ENCODE data around the gene AGPAT4. TPM values are rescaled to one million over a fixed set of nuclear protein-coding genes. Genes with fewer than 3 reads are reported as not detected.

The AGPAT4 gene
- polyA plus RNA-seq, 1 of the 3 experiments (the other 2 are of a cell fraction) = 3.9 TPM

GRCh38 chr6:161142957-161143296 is 130.9 kb downstream of the AGPAT4 start:
- Histone ChIP-seq H3K27me3 (ENCODE audit: insufficient read depth) (no peaks in the 10 kb centered on the region), H3K9me2 (no peaks in the 10 kb centered on the region), H4K20me1 (ENCODE audit: insufficient read depth) (no peaks in the 10 kb centered on the region), H3K36me3 (replicated peaks in 1 of 2; ENCODE audit: control insufficient read depth in 1 of 2, insufficient read depth in 2 of 2, low read length in 1 of 2) (peaks cover 6% of the 10 kb centered on the region in 2 experiments), H3K4me3 (ENCODE audit: low read depth in 2 of 2, low read length in 1 of 2) (no peak overlapping the region), H3K27ac (ENCODE audit: low read depth in 2 of 2, low read length in 1 of 2) (no peak overlapping the region), H3F3A (replicated peaks; ENCODE audit: insufficient read depth) (no peaks in the 10 kb centered on the region), H3K79me2 (ENCODE audit: insufficient read depth) (no peaks in the 10 kb centered on the region), H3K4me1 (ENCODE audit: control insufficient read depth in 1 of 2, insufficient read depth in 2 of 2, low read depth in 1 of 2, low read length in 1 of 2) (no peaks in the 10 kb centered on the region), H3K9me3 (no peaks in the 10 kb centered on the region), H3K9ac (no peak overlapping the region), H3K4me2 (no peak overlapping the region), H2AFZ (ENCODE audit: low read depth) (no peak overlapping the region)
- TF ChIP-seq RFX5 (IDR thresholded peaks at IDR 0.05; ENCODE audit: low read length) (no peak), USF2 (IDR thresholded peaks at IDR 0.05; ENCODE audit: borderline replicate concordance, low read depth, low read length) (no peak), RCOR1 (IDR thresholded peaks at IDR 0.05; ENCODE audit: low read length) (no peak), TEAD4 (IDR thresholded peaks at IDR 0.05; ENCODE audit: borderline replicate concordance, insufficient read depth) (no peak), NFIC (IDR thresholded peaks at IDR 0.05; ENCODE audit: borderline replicate concordance) (no peak), EZH2phosphoT487 (IDR thresholded peaks at IDR 0.05; ENCODE audit: borderline replicate concordance, low read depth) (no peak), FOSL2 (IDR thresholded peaks at IDR 0.05; ENCODE audit: borderline replicate concordance, low read depth) (no peak), RAD21 (IDR thresholded peaks at IDR 0.05; ENCODE audit: low read length) (no peak), RXRA (IDR thresholded peaks at IDR 0.05; ENCODE audit: borderline replicate concordance, low read depth) (no peak), JUND (IDR thresholded peaks at IDR 0.05) (no peak), TAF1 (IDR thresholded peaks at IDR 0.05; ENCODE audit: borderline replicate concordance, low read depth, low read length) (no peak), FOXJ3 (CRISPR knock-in tag; IDR thresholded peaks at IDR 0.05) (no peak), REST (IDR thresholded peaks at IDR 0.05; ENCODE audit: low read depth, low read length) (no peak), MEF2A (IDR thresholded peaks at IDR 0.05; ENCODE audit: borderline replicate concordance, low read depth) (no peak), CHD2 (IDR thresholded peaks at IDR 0.05; ENCODE audit: low read length, partially characterized antibody) (no peak), GATA2 (CRISPR knock-in tag; IDR thresholded peaks at IDR 0.05) (no peak), CTCF (IDR thresholded peaks at IDR 0.05) (no peak), YY1 (IDR thresholded peaks at IDR 0.05; ENCODE audit: low read depth) (no peak), USF1 (IDR thresholded peaks at IDR 0.05; ENCODE audit: borderline replicate concordance, low read depth) (no peak), NRF1 (IDR thresholded peaks at IDR 0.05; ENCODE audit: low read depth, low read length) (no peak)
- WGBS (ENCODE audit: low lambda C conversion rate) = 89% methylated on average over 5 of the region's 5 CpGs
- ChIA-PET CTCF (interaction anchor here (0.8 to 1.4 kb wide), 3 partner anchors 15 to 231 kb away, joined by 3 to 5 read pairs (median 3); no protein-coding TSS in a partner anchor), POLR2A (interaction anchor here (0.6 kb wide), 1 partner anchor 130 kb away, joined by 3 read pairs; no protein-coding TSS in a partner anchor)
- DNase-seq = no peak
